ENCODE measurements around the gene FOXL3. TPM values are rescaled to one million over a fixed set of nuclear protein-coding genes. Genes with fewer than 3 reads are reported as not detected.

Gene FOXL3
- total and polyA plus RNA-seq, 3 donors from 2014 or later, result 4.5 to 37.7 (median 14.5) TPM

DNA sequence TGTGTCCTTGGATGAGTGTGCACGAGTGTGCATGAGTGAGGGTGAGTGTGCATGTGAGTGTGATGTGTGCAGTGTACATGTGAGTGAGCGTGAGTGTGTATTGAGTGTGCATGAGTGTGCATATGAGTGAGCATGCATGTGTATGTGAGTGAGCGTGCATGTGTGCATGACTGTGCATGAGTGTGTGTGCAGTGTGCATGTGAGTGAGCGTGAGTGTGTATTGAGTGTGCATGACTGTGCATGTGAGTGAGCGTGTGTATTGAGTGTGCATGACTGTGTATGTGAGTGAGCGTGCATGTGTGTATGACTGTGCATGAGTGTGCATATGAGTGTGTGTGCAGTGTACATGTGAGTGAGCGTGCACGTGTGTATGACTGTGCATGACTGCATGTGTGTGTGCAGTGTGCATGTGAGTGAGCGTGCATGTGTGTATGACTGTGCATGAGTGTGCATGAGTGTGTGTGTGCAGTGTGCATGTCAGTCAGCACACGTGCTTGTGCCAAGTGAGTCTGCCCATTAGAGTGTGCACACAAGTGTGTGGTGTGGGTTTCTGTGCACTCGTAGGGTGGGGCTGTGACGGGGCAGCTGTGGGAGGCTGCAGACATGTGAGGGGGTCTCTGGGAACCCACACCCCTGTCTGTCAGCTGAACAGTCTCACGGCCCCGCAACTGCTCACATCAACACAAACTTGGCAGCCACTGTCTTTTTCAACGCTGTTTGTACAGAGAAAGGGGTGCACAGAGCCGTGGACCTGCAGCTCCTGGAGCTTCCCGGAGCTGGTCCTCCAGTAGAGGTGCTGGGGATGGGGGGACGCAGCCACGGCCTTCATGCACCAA, 14.8 kb downstream of the FOXL3 start:
- intact Hi-C loops (cut with DNase I; ENCODE audit: low total_unique reads), result no loop called here
- TF ChIP-seq POLR2A (IDR thresholded peaks at IDR 0.05) (no peak), CTCF (IDR thresholded peaks at IDR 0.05) (no peak)
- Histone ChIP-seq H3K27me3 (no peaks in the 10 kb centered on the region), H3K4me3 (no peak overlapping the region), H3K9me3 (no peaks in the 10 kb centered on the region), H3K4me1 (no peaks in the 10 kb centered on the region), H3K27ac (no peak overlapping the region), H3K36me3 (ENCODE audit: low read depth, missing control alignments) (no peaks in the 10 kb centered on the region)
- WGBS, 2 donors, result 60 to 67% methylated on average over 14 to 19 of the region's 19 CpGs
- DNase-seq, result no peak

DNA sequence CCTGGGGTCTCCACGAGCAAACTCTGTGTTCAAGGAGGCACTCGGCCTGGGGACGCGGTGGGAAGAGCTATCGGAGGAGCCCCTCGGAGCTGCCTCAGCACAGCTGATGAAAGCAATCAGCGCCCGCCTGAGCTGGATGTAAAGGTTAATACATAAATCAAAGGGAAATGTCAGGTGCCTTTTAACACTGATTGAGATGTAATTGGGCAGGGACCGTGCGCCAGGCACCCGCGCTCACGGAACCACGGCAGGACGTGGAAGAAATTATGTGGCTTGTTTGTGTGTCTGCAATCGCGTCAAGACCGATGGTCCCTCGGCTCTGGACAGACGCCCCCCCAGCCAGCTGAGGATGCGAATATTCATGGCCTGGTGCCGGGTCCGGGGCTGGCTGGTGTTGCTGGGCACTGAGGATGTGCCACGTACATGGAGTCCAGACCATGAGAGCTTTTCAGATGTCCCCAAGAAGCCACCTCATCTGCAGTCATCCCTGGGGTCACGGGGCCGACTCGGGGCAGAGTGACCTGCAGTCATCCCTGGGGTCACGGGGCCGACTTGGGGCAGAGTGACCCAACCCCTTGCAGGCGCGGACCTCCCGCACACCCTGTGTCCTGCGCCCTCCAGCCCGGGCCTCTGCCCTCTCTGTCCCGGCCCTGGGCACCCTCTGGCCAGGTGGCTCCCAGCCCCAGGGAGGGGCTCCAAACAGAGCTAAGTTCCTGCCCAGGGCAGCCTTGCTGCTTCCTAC, 15.6 kb downstream of the FOXL3 start:
- Histone ChIP-seq H3K27ac (no peak overlapping the region), H3K36me3 (ENCODE audit: low read depth, missing control alignments) (no peaks in the 10 kb centered on the region), H3K4me1 (no peaks in the 10 kb centered on the region), H3K27me3 (no peaks in the 10 kb centered on the region), H3K9me3 (no peaks in the 10 kb centered on the region), H3K4me3 (no peak overlapping the region)
- DNase-seq, result no peak
- no peak for TF ChIP-seq CTCF (IDR thresholded peaks at IDR 0.05)
- TF ChIP-seq POLR2A (IDR thresholded peaks at IDR 0.05), result no peak
- WGBS, 2 donors, result 63 to 69% methylated on average over 15 to 28 of the region's 35 CpGs
- intact Hi-C loops (cut with DNase I; ENCODE audit: low total_unique reads), result no loop called here

DNA sequence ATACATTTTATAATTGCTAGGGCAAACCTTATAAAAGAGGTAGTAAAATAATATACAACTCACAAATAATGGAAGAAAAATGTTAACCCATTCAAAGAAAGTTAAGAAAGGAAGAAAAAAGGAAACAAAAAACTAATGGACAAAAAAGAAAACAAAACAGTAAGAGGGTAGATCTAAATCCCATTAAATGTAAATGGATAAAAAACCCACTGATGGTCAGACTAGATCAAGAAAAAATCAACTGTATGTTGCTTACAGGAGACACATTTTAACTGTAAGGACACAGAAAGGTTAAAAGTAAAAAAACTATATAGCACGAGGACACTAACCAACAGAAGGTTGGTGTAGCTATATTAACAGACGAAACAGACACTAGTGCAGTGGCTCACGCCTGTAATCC, 18.0 kb downstream of the FOXL3 start:
- intact Hi-C loops (cut with DNase I; ENCODE audit: low total_unique reads), result no loop called here
- no peak overlapping the region for H3K4me3 ChIP-seq
- no peak for DNase-seq
- H3K36me3 ChIP-seq (ENCODE audit: low read depth, missing control alignments), result no peaks in the 10 kb centered on the region
- H3K27ac ChIP-seq, result no peak overlapping the region
- H3K27me3 ChIP-seq, result no peaks in the 10 kb centered on the region
- WGBS, 2 donors, result 88 to 93% methylated on average over 3 of the region's 3 CpGs
- TF ChIP-seq CTCF (IDR thresholded peaks at IDR 0.05) (no peak), POLR2A (IDR thresholded peaks at IDR 0.05) (no peak)
- no peaks in the 10 kb centered on the region for H3K9me3 ChIP-seq
- no peaks in the 10 kb centered on the region for H3K4me1 ChIP-seq

DNA sequence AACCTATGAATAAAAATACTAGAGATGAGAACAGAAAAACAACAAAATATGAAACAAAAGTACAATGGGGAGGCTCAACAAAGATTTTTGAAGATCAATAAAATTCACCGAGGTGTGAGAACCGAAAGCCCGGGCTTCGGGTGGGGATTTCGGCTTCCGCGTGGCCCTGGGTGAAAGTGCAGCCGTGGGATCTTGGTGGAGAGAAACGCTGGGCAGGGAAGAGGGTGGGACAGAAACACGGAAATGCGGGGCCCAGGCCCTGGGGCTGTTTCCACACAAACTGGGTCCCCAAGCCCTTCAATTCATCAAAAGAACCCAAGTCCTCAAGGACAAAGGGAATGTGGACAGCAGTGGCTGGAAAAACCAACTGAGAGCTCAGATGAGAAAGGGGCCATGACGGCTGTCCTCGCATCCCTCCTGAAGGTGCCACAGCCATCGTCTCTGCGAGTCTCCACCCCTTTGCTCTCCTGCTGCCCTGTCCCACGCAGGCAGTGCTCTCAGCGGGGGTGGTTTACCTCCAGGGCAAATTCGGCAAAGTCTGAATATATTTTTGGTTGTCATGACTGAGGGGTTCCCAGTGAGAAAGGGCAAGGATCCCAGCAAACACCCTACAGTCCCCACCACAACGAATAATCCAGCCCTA, 19.7 kb downstream of the FOXL3 start:
- Histone ChIP-seq H3K27ac (no peak overlapping the region), H3K4me1 (no peaks in the 10 kb centered on the region), H3K27me3 (no peaks in the 10 kb centered on the region), H3K9me3 (no peaks in the 10 kb centered on the region), H3K4me3 (no peak overlapping the region), H3K36me3 (ENCODE audit: low read depth, missing control alignments) (no peaks in the 10 kb centered on the region)
- DNase-seq, result no peak
- intact Hi-C loops (cut with DNase I; ENCODE audit: low total_unique reads), result no loop called here
- 90 to 93% methylated on average over 19 of the region's 19 CpGs for WGBS, 2 donors
- TF ChIP-seq CTCF (IDR thresholded peaks at IDR 0.05) (no peak), POLR2A (IDR thresholded peaks at IDR 0.05) (no peak)

Measured in testis (tissue), 3 donors.